Measurements from ENCODE around the gene HCN4.
"Not testable (repeated sequence)": the region's sequence is repeated elsewhere in the genome, so short reads cannot be mapped to it uniquely, and the experiment has no call there.

Gene HCN4
- total RNA-seq = 0 to 0.07 reads per million in 2 donors

DNA sequence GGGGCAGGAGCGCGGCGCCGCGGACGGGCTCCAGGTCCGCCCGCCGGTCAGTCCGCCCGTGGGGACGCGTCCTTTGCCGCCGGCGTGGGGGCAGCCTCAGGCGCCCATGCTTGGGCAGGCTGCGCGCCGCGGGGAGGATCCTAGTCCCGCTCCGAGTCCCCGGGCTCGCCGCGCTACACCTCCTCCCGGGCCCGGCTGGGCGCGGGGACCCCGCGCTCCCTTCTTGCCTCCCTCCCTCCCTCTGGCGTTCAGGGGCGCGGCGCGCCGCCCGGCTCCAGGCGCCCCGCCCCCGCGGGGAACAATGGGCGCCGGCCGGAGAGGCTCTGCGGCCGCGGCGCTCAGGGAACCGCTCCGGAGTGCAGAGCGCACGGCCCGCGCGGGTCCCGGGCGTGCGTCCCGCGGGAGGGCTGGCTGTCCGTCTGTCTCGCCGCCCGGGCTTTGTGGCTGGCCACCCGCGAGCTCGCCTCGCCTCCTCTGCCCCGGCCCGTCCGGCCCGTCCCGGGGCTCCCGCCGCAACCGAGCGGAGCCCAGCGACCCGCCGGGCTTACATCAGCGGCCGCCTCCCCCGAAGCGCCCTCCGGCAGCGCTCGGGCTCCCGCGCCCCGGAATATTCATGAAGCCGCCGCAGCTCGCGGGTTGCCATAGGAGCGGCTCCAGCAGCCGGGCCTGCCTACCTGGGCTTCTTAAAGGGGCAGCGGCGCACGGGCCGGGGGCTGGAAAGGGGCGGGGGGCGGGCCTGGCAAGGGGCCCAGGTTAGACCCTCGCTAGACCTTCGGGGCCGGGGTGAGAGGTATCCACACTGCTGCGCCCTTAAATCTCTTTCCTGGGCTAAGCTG, at the start of gene HCN4:
Gene HCN4, minus strand, starts transcription at position 658 of the 836 bp plus-strand sequence. CDS start 688 bp downstream, outside the sequence.
- DNase-seq = no peak

DNA sequence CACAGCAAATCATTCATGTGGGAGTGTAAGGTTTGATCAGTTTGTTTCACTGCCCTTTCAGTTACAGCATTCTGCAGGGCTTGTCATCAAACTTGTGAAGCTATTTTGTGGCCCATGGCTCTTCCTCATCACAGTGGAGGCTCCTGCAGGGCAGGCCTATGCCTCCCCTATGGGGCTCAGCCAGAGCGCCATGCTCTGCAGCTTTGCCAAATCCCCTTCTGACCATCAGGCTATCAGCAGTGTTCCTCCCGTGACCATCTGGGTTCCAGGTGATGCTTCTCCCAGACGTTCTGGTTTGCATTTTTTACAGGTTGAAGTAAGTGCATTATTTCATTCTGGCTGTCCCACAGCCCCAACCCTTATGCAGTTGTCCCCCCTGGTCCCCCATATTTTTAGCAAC, 46.1 kb upstream of the HCN4 start:
- DNase-seq = no peak

DNA sequence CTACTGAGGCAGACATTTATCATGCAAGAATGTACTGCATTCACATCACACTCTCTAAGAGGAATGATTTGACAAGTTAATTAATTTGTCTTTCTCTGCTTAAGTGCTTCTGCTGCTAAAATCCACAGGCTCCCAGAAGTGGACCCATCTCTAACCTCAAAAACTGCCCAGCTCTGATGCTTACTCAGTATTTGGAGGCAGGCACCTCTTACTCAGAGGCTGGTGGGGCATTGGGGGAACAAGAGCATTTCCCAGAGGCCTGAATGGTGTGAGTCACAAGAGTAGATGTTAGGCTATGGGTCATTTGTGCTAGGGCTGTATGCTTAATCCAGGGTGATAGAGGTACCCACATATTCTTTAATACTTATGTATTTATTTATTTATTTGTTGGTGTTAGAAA, 34.4 kb upstream of the HCN4 start:
- no peak for DNase-seq

DNA sequence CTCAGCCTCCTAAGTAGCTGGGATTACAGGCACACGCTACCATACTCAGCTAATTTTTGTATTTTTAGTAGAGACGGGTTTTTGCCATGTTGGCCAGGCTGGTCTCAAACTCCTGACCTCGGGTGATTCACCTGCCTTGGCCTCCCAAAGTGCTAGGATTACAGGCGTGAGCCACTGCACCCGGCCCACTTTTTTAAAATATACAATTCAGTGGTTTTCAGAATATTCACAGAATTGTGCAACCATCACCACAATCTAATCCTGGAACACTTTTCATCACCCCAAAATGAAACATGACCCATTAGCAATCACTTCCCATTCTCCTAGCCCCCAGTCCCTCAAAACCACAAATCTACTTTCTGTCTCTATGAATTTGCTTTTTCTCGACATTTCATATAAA, 31.5 kb upstream of the HCN4 start:
- not testable (repeated sequence) for DNase-seq

DNA sequence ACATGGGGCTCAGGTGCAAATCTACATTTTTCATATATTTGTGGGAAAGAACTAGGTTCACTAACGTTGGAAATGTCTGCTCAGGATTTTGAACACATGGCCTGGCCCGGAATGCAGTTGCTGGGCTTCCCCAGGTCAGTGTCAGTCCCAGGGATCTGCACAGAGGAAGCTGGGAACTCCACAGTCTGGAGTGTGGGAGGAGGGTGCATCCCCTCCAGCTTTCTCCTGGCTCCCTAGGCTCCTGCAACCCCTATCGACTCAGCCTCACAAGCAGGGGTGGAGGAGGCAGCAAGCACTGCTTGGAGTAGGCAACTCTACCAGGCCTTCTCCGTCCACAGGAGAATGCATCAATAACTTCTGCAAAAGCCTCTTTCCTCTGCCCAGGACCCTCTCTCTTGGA, 30.1 kb upstream of the HCN4 start:
- no peak for DNase-seq

DNA sequence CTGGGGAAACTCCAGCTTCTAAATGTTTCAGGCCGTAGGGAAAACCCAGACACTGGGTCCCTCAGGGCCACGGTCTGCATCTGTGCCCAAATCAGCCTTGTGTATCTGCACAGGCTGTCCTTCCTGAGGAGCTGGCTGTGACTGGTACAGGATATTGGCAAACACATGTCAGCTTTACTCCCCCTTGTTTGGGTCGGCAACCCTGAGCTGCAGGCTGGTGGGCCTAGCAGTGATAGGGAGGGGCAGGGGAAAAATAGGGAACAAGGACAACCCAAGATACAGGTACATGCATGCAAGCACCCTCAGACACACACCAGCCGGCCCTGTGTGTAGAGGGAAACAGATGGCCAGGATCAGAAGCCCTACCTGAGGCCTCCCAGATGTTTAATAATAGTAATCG, 28.7 kb upstream of the HCN4 start:
- no peak for DNase-seq

DNA sequence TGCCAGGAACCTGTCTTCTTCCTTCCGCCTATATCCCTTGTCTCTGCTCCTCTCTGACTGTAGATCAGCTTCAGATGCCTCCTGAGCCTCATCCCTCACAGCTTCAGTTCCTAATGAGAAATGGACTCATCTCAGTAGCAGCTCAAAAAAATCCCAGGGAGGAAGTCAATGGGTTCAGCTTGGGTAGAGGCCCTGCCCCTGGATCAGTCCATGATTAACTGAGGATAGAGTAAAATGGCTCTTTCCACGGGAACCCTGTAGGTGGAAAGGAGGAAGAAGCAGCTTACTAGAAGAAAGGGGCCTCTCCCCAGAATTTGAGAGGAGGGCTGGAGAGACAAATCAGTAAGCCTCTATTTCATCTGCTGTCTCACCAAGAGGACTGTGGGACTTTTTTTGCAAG, 26.9 kb upstream of the HCN4 start:
- DNase-seq = no peak

DNA sequence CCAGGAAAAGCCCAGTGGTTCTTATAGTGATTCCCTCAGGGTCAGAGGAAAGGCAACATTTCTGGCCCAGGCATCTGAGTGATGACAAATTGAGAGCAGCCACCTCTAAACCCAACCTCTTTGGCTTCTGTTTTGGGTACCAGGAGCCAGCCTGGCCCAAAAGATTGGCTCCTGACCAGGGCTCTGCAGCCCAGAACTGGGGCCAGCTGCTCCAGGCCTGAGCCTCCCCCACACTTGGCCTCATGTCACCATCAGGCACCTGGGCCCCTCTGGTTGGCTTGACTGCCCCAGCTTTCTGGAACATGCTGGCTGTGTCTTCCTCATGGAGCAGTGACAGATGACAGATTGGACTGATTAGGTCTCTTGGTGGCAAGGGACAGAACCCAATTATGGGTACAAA, 26.0 kb upstream of the HCN4 start:
- no peak for DNase-seq

DNA sequence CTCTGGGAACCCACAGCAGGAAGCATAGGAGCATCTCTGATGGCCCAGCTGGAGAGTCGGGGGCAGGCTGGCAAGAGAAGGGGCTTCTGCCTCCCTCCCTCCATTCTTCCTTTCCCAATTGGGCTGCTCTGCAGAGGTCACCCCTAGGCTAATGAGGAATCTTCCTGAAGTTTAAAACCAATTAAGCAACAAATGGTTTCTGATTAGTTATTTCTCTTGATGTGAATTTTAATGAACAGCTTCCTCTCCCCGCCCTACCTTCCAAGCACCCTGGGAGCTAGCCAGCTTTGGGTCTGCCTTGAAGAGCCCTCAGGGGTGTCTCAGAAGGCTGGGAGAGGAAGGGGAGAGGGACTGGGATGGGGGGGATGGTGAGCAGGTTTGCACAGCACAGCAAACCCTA, 24.6 kb upstream of the HCN4 start:
- DNase-seq = no peak

DNA sequence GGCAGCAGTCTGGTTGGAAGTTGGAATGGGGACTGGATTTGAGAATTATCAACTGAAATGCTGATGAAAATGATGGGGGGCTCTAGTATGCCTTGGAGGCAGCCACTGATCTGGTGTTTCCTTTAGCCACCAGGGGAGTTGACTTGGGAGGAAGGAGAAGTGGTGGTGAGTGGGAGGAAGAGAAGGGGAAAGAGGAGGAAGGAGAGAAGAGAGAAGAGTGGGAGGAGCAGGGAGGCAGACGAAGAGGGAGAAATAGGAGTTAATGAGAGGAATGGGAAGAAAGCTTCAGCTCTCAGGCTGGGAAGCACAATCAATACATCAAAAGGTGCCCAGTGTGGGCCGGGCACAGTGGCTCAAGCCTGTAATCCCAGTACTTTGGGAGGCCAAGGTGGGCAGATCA, 23.3 kb upstream of the HCN4 start:
- no peak for DNase-seq

DNA sequence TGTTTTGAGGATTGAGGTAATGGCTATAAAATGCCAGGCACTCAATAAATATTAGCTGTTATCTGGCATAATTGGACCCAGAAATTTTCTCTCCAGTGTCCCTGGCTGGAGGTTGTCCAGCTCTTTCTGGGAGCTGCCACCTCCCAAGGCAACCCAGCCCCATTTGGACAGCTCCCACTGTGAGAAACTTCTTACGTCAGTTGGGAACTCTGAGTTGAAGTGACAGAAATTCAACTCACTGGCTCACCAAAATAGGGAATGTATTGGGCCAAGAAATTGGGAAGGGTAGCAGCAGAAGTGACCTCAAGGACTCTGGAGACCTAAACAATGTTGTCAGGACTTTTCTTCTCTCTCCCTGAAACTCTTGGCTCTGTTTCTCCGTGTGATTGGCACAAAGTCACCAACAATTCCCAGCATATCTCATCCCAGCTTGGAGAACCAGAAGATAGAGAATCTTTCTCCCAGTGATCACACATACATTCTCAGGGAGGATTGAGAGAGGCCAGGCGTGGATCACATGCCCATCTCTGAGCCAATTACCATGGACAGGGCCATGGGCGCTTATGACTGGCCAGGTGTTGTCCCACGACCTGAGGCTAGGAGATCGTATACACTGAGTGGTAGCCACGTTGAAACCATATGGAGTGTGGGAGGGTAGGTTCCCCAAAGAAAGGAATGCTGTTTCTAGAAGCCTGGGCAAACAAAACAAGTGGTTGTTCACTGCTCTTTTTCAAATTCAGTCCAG, 22.5 kb upstream of the HCN4 start:
- no peak for DNase-seq

DNA sequence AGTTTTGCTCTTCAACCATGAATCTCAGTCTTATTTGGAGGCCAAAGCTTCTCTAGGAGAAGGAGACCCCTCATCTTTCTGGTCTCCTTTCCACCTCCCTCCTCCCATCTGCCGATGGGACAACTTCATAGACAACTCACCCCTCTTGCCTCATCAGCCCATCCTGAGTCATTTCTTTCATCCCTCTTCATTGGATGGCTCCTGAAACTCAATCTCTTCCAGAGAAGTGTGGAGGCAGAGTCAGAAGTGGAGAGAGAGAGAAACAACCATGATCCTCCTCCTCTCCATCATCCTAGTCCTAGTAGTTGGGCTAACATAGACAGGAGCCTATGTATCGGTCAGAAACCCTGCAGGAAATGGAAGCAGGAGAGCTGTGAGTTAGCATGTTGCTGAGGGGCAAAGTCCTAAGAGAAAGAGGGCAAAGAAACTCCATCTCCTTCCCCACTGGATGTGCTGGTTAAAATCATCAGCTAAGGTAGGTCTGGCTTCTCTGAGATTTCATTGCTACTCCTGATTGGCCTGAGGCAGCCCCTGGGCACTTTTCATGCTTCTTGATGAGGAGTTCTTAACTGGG, 21.3 kb upstream of the HCN4 start:
- no peak for DNase-seq

DNA sequence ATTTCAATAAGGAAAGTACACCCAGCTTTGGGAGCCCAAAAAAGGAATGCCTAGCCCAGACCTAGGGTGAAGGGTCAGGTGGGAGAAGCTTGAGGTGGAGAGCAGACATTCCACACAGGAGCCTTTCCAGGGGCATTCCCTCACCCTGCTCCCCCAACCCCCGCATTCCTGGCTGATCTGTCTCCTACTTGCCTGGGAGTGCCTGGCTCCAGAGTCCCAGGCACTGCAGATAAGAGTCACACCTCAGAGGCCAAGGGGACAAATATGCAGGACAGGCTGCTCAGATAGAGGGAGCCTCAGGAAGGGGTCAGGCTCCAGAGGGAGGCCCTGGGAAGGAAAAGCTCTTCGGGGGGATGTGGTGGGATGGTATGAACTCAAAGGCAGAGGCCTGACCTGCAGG, 20.8 kb upstream of the HCN4 start:
- DNase-seq = no peak

DNA sequence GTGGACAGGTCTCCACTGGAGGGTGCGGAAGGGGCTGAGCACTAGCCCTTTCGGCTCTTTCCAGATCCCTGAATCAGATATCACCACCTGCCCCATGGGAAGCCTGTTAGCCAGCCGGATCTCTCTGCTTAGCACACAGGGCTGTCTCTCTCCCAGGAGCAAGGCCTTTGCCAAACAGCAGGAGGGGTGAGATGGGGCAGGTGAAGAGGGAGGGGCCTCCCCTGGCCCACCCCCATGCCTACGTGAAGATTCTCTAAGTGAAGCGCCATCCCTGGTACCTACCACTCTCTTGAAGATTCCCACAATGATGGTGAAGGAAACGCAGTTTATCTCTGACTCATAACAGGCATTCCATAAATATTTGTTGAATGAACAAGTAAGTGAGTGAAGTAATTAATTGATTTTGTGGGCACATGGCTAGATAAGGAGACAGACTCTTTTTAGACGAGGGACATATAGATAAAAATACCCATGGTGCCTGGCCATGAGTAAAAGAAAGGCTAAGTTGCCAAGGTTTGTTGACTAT, 19.6 kb upstream of the HCN4 start:
- no peak for DNase-seq

DNA sequence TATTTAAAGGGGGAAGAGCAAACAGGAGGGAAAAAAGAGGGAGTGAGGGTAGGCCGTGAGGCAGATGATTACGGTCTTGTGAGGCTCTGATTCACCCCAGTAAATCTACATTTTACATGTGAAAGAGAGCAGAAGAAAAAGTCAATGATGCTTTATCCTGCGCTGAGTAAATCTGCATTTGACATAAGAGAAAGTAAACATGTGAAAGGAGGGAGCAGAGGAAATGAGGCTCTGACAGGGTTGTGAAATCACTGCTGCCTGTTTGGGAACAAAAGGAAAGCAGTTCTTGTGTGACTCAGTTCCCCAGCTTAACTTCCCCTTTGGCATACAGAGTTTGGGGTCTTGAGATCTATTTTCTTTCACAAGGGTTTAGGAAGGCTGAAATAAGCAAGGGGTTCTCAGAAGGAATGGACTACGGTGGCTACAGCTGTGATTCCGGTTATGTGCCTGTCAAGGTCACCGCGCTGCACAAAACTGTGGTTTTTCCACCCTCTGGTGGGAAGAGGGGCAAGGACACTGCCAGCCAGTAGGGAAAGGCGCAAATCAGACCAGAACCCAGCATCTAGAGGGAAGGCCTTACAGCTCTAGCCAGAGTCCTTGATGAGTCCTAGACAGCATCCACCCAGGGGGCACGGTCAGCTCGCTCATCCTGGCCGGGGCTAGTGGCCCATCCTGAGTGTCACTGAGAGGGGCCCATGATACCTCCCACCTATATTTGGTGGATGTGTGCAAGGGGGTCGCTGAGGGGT, 18.9 kb upstream of the HCN4 start:
- DNase-seq = no peak

DNA sequence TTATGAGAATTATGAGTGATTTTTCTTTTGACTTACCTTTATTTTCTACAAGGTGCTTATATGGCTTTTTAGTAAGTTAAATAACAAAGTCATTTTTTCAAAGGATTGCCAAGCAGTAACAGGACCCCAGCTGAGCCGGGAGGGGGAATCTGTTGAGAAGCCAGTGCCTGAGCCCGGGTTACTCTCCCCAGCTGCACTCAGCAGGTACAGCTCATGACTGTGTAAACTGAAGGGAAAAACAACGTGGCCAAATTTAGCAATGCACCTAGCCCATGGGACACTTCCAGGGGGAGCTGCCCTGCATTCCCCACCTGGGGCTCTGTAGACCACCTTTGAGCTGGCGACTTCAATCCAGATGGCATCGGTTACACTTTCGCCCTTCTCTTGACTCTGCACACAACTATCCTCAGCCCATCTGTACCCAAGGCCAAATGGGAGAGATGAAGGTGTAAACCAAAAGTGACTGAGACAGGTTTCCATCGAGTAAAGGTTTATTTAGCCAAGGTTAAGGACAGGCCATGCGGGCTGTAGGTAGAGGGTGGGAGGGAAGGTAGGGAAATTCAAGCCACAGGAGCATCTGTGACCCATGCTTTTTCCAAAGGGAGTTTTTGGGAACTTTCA, 18.2 kb upstream of the HCN4 start:
- DNase-seq = no peak

DNA sequence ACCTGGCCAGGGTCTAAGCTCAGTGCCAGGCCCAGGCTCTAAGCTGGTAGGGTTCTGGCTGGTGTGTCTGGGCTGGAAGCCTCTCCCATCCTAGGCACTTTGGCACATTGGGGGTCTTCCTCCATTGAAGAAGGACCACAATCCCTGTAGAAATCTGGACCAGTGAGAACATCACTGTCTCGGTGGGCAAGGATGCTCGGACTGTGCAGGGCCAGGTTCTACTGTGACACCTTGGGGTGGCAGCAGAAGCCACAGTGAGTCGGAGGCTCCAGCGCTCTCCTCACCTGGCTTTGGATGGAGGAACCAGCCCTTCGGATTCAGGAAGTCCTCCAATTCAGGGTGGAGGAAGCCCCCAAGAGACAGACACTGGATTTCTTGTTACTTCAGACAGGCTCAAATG, 17.5 kb upstream of the HCN4 start:
- DNase-seq = no peak

DNA sequence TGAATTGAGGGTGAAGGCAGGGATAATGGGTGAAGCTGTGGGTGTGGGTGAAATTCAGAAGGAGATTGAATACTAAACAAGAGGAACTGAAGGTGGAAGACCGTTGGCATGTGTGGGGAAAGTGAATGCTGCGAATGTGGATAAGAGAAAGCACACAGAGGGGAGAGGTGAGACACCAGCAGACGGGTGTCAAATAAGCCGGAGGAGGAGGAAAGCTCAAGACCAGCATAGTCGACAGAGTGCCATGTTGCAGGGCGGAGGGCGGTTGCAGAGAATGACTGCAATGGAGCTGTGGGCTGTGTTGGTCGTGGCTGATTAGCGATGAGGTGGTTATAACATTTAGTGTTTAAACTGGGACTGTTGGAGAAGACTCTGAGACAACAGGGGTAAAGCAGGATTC, 16.4 kb upstream of the HCN4 start:
- no peak for DNase-seq

DNA sequence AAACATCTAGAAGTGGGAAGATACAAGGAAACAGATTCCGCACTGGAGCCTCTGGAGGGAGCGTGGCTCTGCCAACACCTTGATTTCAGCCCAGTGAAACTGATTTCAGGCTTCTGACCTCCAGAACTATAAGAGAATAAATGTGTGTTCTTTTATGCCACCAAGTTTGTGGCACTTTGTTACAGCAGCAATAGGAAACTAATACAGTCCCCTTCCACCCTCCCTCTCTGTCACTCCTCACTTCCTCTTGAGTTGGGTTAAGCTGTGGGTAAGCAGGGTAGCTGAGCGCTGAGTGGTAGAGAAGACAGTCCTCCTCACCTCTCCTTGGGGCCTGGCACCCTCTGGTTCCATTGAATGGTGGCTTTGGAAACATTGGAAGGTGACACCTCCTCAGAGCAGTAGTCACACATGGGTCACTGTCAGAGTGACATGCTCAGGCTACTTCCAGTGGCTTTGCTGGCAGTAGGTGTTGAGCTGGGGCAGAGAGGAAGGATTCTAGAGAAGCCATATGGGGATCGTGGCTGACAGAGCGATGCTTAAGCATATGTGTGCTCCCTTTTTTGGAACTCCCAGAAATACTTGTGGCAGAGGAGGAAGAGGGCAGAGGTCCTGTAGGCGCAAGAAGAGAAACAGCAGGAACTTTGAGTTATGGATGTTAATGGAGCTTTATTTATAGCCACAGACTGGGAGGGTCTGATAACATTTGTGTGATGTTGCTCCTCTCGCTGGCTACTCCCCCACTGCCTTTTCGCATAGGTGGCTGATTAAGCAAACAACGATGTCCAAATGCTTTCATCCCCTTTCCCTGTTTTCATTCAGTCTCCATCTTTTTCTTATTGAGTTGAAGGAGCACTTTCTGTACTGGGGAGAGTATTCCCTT, 14.8 kb upstream of the HCN4 start:
- DNase-seq = no peak

DNA sequence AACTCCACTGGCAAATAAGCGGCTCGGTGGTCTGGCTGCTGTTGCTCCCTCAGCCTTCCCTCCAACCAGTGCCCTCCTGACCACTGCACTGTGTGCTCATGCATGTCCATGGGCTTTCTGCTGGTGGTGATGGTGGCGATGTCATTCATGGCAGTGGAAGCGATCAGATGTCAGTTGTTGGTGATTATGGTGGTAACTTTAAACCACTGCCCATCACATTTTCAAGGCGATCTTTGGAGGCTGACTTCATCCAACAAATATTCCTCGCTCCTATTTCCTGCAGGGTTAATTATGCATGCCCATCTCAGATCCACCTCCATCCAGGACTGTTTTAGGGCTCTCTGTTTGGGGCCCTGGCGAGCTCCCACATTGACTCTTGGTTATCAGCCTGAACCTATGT, 13.4 kb upstream of the HCN4 start:
- no peak for DNase-seq

DNA sequence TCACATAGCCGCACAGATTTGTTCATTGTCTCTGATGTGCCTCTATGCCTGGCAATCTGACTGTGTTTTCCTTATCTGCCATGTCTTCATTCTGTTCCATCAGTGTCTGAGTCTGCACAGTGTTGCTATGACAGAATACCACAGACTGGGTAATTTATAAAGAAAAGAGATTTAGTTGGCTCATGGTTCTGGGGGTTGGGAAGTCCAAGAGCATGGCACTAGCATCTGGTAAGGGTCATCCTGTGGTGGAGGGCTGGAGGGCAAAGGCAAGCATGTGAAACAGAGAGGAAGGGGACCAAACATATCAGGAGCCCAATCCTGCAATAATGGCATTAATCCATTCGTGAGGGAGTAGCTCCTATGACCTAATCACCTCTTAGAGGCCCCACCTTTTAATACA, 11.9 kb upstream of the HCN4 start:
- DNase-seq = no peak
